ENCODE results near the gene THSD4. TPM values are rescaled to one million over a fixed set of nuclear protein-coding genes. Genes with fewer than 3 reads are reported as not detected.

Gene THSD4
- total RNA-seq, 1 experiment from 2014 or later = 36.3 TPM

- no peaks in the 10 kb centered on the region for H3K27me3 Mint-ChIP-seq (ENCODE audit: insufficient read depth, unreplicated experiment)
- no peaks in the 10 kb centered on the region for H3K9me3 Mint-ChIP-seq (ENCODE audit: unreplicated experiment)
- no peaks in the 10 kb centered on the region for H3K4me1 Mint-ChIP-seq (ENCODE audit: insufficient read depth, unreplicated experiment)
- no peak overlapping the region for H3K4me3 Mint-ChIP-seq (ENCODE audit: unreplicated experiment)
- DNase-seq (ENCODE audit: unreplicated experiment) = no peak
- no peak for TF ChIP-seq CTCF (IDR thresholded peaks at IDR 0.05; ENCODE audit: unreplicated experiment)
- BruUV-seq (replicated peaks) = no TSS peak
- intact Hi-C loops (cut with micrococcal nuclease) = no loop called here
- POLR2A ChIA-PET = interaction anchor here (0.6 kb wide), 1 partner anchor 32 kb away, joined by 3 read pairs; no protein-coding TSS in a partner anchor
- CTCF ChIA-PET = no interaction called here
- no peak overlapping the region for H3K27ac Mint-ChIP-seq (ENCODE audit: low read depth, unreplicated experiment)
- no peaks in the 10 kb centered on the region for H3K36me3 Mint-ChIP-seq (ENCODE audit: insufficient read depth, unreplicated experiment)
Measured at GRCh38 chr15:71186267-71186666, 71.0 kb downstream of the THSD4 start.

GRCh38 chr15:71187078-71187477, 71.8 kb downstream of the THSD4 start:
- H3K9me3 Mint-ChIP-seq (ENCODE audit: unreplicated experiment) = no peaks in the 10 kb centered on the region
- H3K27me3 Mint-ChIP-seq (ENCODE audit: insufficient read depth, unreplicated experiment) = no peaks in the 10 kb centered on the region
- H3K4me1 Mint-ChIP-seq (ENCODE audit: insufficient read depth, unreplicated experiment) = no peaks in the 10 kb centered on the region
- H3K36me3 Mint-ChIP-seq (ENCODE audit: insufficient read depth, unreplicated experiment) = no peaks in the 10 kb centered on the region
- no peak overlapping the region for H3K27ac Mint-ChIP-seq (ENCODE audit: low read depth, unreplicated experiment)
- no peak for DNase-seq (ENCODE audit: unreplicated experiment)
- POLR2A ChIA-PET = no interaction called here
- no peak overlapping the region for H3K4me3 Mint-ChIP-seq (ENCODE audit: unreplicated experiment)
- intact Hi-C loops (cut with micrococcal nuclease) = no loop called here
- no peak for TF ChIP-seq CTCF (IDR thresholded peaks at IDR 0.05; ENCODE audit: unreplicated experiment)
- CTCF ChIA-PET = no interaction called here
- no TSS peak for BruUV-seq (replicated peaks)

GRCh38 chr15:71187526-71187925, 72.3 kb downstream of the THSD4 start:
- ChIA-PET CTCF (no interaction called here), POLR2A (no interaction called here)
- H3K4me1 Mint-ChIP-seq (ENCODE audit: insufficient read depth, unreplicated experiment) = no peaks in the 10 kb centered on the region
- DNase-seq (ENCODE audit: unreplicated experiment) = no peak
- BruUV-seq (replicated peaks) = no TSS peak
- TF ChIP-seq CTCF (IDR thresholded peaks at IDR 0.05; ENCODE audit: unreplicated experiment) = no peak
- intact Hi-C loops (cut with micrococcal nuclease) = no loop called here
- no peaks in the 10 kb centered on the region for H3K9me3 Mint-ChIP-seq (ENCODE audit: unreplicated experiment)
- H3K27me3 Mint-ChIP-seq (ENCODE audit: insufficient read depth, unreplicated experiment) = no peaks in the 10 kb centered on the region
- no peak overlapping the region for H3K27ac Mint-ChIP-seq (ENCODE audit: low read depth, unreplicated experiment)
- H3K36me3 Mint-ChIP-seq (ENCODE audit: insufficient read depth, unreplicated experiment) = no peaks in the 10 kb centered on the region
- no peak overlapping the region for H3K4me3 Mint-ChIP-seq (ENCODE audit: unreplicated experiment)

- Mint-ChIP-seq H3K9me3 (ENCODE audit: unreplicated experiment) (no peaks in the 10 kb centered on the region), H3K36me3 (ENCODE audit: insufficient read depth, unreplicated experiment) (no peaks in the 10 kb centered on the region), H3K4me1 (ENCODE audit: insufficient read depth, unreplicated experiment) (no peaks in the 10 kb centered on the region), H3K27me3 (ENCODE audit: insufficient read depth, unreplicated experiment) (no peaks in the 10 kb centered on the region), H3K4me3 (ENCODE audit: unreplicated experiment) (no peak overlapping the region), H3K27ac (ENCODE audit: low read depth, unreplicated experiment) (no peak overlapping the region)
- BruUV-seq (replicated peaks) = no TSS peak
- CTCF ChIA-PET = interaction anchor here (0.7 kb wide), 1 partner anchor 305 kb away, joined by 8 read pairs; no protein-coding TSS in a partner anchor
- DNase-seq (ENCODE audit: unreplicated experiment) = no peak
- intact Hi-C loops (cut with micrococcal nuclease) = no loop called here
- POLR2A ChIA-PET = no interaction called here
- TF ChIP-seq CTCF (IDR thresholded peaks at IDR 0.05; ENCODE audit: unreplicated experiment) = no peak
Measured at GRCh38 chr15:71189718-71190117, 74.4 kb downstream of the THSD4 start.

Measured in MCF 10A (cell line).